ENCODE data around the gene ZFP28.
A peak's percentile ranks its signal among the peaks of the same experiment; 100 is the strongest.

Gene ZFP28

GRCh38 chr19:56596676-56597075 is 57.9 kb downstream of the ZFP28 start:
- no peak for DNase-seq (ENCODE audit: low read depth)

GRCh38 chr19:56597696-56598095 is 58.9 kb downstream of the ZFP28 start:
- no peak for DNase-seq (ENCODE audit: low read depth)

- DNase-seq (ENCODE audit: low read depth): peak; percentile 14
These were observed 62.6 kb downstream of the ZFP28 start for GRCh38 chr19:56601375-56601774.

- DNase-seq (ENCODE audit: low read depth): no peak
These were observed 65.1 kb downstream of the ZFP28 start for GRCh38 chr19:56603829-56604228.
